HG03565 (cell line): ENCODE data around the gene PRKCZ.

Experiments used
- ATAC-seq: cut with Tn5 transposase; IDR thresholded peaks from one replicate; pipeline ENCODE4 v1.9.1; 2021; ENCODE audit warnings: mild to moderate bottlenecking, moderate library complexity; ENCODE audit not compliant: unreplicated experiment

Gene PRKCZ

DNA sequence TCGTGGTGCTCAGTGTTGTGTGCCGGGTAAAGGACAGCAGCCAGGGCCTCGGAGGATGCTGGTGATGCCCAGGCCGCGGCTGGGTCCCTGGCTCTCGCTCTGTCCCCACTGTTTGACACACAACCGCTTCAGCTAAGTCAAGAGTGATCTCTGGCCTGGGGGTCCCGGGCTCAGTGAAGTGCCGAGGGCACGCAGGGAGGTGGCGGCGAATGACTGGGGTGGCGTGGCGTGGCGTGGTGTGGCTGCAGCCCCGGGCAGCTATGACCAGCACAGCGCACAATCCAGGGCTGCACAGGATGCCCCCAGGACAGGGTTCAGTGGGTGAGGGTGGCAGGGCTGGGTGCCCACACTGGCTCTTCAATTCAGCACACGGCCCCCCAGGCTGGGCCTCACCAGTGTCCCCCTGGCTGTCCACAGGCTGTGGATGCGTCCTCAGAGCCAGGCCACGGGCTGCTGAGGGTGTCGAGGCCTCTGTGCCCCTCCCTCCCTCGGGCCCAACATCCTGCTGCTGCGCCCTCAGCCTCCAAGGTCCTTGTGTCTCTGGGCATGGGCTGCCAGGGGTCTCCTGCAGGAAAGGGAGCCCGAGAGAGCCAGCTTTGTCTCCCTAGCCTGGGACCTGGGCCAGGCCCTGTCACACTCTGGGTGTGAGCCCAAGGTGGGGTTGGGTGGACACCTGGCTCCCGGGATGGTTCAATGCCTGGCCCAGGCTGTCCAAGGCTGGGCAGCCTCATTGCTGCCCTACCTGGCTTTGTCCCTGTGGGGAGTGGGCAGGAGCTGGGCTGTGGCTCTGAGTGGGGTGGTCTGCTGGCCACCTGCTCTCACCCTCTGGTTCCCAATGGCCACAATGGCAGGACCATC lies 165.9 kb downstream of the PRKCZ start:
- no peak for ATAC-seq

DNA sequence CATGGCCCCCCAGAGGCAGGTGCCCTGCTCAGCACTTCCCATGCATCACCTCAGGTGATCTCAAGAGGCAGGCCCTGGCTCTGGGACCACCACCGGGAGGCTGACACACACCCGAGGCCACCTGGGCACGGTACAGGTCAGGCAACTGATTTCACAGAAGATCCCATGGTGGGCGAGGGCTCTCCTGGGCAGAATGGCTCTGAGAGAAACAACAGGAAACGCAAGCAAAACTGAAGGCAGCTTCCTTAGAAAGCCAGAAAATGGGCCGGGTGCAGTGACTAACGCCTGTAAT lies 166.5 kb downstream of the PRKCZ start:
- no peak for ATAC-seq

DNA sequence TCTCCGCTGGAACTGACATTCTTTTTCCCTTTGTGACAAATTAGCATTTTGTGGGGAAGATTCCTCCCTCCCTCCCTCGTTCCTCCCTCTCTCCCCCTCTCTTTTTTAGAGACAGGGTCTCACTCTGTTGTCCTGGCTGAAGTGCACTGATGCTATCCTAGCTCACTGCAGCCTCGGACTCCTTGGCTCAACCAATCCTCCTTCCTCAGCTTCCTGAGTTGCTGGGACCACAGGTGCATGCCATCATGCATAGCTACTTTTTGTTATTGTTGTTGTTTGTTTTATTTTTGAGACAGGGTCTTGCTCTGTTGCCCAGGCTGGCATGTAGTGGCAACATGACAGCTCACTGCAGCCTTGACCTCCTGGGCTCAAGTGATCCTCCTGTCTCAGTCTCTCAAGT lies 171.1 kb downstream of the PRKCZ start:
- no peak for ATAC-seq

DNA sequence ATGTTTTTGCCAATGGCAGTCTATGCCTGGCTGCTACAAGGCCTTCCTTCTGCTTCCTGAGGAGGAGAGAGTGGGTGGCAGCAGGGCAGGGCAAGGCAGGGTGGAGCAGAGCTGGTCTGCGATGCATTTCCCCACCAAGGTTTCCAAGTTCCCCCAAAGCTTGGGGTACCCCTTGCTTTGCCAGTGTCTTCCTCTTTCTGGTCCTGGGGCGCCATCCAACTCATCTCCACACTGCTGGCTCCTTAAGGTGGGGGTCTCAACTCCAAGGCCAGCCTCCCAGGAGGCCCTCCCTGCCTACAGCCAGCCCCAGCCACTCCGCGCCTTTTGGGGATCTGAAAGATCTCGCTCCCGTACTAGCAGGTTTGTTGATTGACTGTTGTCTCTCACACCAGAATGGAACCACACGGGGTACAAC lies 174.0 kb downstream of the PRKCZ start:
- no peak for ATAC-seq

DNA sequence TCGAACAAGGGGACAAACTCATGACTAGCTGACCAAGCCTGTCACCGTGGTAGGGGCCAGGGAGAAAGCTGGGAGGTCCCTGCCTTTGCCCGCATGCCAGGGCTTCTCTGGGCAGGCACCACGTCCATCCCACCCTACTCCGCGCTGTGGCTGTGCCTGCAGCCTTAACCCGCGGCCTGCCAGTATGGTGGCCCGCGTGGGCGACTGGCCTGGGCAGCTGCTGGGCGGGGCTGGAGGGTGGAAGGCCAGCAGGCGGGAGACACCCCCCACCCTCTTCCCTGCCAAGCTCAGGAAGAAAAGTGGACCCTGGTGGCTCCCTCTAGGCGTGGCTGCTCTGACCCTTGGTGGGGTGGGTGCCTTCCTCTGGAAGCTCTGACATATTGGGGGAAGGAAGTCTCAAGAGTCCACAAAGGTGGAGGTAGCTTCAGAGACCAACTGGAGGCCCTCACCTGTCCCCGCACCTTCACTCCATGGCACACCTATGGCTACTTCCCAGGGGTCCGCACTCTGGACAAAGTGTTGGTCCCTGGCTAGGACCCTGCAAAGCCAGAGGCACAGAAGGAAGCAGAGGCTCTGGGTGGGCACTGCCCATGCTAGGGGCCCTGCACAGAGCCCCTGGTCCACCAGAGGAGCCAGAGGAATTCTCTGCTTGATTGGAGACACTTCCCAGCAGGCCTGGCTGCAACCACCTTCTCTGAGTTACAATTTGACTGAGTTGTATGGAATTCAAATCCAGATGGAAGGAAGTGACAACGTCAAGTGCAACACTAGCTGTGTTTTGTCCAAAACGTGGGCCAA lies 174.6 kb downstream of the PRKCZ start:
- ATAC-seq: no peak

DNA sequence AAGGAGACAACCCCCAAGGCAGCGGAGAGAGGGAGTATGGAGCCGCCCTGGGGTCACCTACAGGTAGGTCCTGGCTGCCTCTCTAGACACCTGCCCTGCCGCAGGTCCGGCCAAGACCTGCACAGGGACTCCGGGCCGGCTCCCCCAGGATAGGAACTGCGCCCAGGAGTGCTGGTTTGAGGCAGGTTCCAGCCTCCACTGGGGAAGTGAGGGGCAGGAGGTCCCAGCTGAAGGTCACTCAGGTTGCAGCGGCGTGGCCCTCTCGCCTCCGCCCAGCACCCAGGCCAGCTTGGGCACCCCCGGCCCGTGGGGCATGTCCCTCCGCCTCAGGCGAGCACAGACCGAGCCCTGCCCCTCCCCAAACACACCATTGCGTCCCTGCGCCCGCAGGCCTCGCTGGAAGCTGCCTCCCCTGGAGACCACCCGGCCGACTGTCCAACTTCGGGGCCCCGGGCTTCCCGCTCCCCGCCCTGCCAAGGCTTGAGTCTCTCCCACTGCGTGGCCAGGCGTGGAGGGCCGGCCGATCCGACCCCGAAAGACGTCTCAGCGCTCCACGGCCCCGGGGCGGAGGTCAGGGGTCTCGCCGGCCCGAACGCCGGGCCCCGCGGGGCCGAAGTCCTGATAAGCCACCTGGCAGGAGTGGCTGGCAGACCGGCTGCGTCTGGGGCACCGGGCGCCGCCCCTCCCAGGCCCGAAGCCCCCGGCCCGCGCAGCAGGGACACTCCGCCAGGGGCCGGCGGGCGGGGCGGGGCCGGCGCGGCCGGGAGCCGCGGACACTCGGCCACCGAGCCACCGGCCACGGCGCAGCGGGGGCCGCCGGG lies 176.5 kb downstream of the PRKCZ start:
- ATAC-seq: peak; percentile 7

DNA sequence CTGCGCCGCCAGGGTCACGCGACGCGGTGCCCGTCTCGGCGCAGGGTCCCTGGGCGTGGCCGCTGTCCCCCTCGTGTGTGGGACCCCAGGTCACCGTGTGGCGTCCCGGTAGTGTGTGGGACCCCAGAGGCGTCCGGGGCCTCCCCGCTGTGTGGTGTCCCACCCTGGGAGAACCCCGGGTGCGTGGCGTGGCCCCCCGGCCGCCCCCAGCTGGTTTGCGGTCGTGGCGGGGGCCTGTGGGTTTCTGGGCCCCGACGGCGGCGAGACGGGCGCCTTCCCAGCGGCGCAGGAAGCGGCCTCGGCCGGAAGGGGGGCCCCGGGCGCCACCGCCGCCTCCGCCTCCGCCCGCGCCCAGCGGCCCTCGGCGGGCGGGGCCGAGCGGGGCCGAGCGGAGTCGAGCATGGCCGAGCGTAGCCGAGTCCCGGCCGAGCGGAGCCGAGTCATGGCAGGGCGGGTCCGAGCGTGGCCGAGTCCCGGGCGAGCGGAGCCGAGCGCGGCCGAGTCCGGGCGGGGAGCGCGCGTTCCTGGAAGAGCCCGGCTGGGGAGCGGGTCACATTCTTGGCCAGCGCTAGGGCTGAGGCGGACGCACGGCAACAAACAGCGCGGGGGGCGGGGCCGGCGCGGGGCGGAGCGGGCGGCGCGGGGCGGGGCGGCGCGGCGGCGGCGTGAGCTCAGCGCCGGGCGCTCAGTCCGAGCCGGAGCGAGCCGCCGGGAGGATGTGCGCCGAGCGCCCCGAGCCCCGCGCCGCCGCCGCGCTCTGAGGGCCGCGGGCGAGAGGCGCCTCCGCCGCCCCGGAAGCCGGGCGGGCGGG lies 177.3 kb downstream of the PRKCZ start:
- ATAC-seq: peak; percentile 84

DNA sequence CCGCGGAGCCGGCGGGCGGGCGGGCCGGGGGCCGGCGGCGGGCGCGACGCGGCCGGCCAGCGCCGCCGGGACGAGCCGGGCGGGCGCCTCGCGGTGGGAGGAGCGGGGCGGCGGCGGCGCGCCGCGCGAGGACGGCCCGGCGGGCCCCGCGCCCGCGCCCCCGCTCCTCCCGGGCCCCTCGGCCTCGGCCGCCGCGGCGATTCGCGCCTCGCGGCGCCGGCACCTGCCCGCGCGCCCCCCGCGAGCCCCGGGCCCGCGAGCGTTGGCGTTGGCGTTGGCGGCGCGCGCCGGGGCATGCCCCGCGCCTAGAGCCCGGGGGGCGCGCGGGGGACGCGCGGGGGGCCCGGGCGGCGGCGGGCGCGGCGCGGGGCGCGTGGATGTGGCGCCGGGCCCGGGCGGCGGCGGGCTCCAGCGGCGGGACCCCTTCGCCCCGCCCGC lies 178.0 kb downstream of the PRKCZ start, which contains the start of gene SKI:
SKI (plus strand) TSS at position 163 of the 438 bp plus-strand sequence. CDS start 448 bp downstream, outside the sequence.
- ATAC-seq: no peak

DNA sequence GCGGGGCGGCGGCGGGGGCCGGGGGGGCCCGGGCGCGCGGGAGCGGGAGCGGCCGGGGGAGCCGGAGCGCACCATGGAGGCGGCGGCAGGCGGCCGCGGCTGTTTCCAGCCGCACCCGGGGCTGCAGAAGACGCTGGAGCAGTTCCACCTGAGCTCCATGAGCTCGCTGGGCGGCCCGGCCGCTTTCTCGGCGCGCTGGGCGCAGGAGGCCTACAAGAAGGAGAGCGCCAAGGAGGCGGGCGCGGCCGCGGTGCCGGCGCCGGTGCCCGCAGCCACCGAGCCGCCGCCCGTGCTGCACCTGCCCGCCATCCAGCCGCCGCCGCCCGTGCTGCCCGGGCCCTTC lies 178.5 kb downstream of the PRKCZ start:
- ATAC-seq: no peak

DNA sequence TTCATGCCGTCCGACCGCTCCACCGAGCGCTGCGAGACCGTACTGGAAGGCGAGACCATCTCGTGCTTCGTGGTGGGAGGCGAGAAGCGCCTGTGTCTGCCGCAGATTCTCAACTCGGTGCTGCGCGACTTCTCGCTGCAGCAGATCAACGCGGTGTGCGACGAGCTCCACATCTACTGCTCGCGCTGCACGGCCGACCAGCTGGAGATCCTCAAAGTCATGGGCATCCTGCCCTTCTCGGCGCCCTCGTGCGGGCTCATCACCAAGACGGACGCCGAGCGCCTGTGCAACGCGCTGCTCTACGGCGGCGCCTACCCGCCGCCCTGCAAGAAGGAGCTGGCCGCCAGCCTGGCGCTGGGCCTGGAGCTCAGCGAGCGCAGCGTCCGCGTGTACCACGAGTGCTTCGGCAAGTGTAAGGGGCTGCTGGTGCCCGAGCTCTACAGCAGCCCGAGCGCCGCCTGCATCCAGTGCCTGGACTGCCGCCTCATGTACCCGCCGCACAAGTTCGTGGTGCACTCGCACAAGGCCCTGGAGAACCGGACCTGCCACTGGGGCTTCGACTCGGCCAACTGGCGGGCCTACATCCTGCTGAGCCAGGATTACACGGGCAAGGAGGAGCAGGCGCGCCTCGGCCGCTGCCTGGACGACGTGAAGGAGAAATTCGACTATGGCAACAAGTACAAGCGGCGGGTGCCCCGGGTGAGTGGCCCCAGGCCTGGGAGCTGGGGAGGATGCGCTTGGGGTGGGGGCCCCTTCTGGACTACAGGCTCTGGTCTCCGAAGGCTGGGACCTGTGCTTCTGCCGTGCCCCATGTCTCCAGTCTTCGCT lies 179.0 kb downstream of the PRKCZ start:
- ATAC-seq: no peak

DNA sequence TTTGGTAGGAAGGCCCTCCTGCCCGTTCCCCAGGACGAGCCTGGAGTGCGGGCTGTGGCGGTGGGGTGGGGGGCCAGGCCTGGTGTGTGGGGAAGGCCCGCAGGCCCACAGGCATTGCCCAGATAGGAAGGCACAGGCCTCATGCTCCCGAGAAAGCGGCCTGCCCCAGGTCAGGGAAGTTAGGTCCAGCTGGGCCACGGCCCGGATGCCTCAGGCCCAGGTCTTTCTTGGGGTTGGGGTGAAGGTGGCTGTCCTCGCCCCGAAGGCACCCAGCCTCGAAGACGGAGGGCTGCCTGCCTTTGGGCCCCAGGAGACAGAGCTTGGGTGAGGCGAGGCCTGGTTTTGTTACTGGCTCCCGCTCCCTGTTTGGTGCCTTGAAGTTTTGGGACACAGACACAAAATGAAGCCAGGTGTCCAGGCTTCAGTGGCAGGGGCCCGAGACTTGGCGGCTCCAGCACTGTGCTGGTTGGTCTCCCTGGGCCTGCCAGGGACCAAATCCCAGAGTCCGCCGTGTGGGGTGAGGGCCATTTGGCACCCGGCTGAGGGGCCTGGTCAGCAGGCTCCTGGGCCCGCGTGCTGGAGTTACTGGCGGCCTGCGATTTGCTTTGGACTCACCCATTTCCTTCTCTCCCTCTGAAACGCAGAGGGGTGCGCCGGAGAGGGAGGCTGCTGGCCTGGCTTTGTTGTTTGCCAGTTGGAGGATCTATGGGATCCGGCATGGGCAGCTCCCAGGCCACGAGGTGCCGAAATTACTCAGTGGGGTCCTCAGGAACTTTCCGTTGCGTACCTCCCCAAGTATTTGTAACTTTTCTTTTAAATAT lies 179.9 kb downstream of the PRKCZ start:
- ATAC-seq: no peak

DNA sequence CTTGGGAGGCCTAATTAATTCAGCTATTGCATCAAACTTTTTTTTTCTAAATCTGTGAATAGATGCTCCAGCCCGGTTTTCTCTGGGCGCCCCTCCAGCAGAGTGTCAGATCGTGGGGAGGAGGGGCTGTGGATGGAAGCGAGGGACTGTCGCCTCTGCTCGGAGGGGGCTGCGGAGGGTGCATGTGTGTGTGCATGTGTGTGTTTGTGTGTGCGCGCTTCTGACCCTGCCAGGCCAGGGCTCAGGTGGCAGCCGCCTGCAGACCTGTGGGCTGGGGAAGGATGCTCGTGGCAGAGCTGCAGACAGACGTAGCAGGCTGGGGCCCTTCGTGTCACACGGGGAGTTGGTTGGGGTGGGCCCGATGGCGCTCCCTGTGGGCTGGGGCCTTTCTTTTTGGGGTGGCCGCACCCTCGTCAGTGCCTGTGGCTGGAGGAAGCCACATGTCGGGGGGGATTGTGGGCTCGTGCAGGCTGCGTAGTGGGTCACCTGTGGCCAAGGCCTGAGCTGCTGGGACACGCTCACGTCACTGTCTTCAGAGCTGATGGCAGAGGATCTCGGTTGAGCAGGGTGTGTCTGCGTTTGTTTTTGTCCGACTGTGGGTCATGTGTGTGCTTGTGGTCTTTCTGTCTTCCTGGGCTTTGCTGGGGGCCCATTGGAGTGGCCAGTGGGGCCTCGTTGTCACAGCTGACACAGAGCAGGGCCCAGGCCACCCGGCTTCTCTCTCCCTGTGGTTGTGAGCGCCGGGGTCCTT lies 180.7 kb downstream of the PRKCZ start:
- no peak for ATAC-seq

DNA sequence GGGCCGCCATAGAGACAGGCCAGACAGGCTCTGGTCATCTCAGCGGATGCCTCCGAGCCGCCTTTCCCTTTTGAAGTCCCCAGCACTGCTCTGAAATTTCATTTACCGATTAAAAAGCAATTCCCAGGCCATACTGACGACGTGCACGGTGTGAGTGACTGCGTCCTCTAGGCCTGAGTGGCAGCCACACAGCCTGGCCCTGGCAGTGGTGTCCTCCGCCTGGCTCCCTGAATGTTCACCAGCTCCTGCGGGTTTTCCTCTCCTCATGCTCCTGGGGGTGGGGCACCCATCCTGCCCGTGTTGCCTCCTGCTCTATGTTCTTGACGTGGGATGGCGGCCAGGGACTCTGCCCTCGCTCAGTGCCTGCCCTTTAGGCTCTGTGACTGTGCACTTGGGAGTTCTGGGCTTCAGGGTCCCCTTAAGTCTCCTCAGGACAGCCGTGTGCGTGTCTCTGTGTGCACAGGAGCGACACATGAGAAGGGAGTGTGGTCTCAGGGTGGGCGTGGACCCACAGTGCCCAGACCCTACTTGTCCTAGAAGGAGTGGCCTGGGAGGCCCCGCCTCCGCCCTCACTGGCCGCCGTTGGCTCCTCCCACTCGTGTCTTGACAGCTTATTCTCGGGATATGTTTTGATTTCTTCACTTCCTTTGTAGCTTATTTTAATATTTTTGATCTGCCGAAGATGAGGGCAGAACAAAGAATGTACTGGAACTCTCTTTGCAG lies 181.5 kb downstream of the PRKCZ start:
- ATAC-seq: no peak

DNA sequence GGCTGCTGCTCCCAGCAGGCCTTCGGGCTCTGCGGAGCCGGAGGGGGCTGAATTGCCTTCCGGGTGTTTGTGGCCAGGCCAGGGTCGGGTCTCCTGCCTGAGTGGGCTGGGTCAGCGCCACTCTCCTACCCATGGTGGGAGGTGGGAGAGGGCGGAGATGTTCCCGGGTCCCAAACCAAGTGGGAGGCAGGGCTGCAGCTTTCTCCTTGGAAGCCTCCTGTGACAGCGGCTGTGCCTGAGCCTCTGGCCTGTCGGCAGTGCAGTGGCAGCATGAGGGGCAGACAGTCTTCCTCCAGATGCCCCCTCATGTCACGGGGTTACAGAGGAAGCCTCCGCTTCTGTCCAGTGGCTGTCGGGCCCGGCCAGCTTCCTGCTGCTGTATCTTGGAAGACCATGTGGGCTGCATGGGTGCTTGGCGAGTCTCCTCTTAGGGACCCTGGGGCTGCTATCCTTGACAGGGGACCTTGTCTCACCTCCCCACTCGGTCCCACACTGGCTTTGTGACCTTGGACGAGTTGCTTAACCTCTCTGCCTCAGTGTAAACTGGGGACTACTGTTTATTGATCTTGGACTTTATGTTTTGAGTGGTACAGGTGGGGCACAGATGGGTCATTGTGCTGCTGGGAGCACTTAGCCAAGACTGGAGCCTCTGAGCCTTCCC lies 182.2 kb downstream of the PRKCZ start:
- no peak for ATAC-seq

DNA sequence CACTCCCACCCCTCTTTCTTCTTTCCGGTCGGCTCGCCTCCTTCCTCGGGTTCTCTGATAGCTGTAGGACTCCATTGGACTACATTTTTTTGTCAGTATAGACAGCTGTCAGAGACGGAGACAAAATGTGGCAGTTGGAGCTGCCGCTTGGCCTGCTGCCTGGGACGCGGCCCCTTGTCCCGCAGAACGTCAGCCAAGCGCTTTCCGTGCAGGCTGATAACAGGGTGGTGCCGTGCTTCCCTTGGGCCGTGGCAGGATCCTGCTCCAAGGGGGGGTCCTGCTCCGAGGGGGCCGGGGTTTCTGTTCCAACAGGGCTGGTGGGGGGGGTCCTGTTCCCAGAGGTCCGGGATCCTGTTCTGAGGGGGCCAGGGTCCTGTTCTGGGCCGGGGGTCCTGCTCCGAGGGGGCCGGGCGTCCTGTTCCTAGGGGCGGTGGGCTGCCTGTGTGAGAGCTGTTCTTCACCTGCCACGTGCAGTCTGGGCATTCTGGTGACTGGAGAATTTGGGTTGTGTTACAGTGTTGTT lies 182.8 kb downstream of the PRKCZ start:
- ATAC-seq: no peak

DNA sequence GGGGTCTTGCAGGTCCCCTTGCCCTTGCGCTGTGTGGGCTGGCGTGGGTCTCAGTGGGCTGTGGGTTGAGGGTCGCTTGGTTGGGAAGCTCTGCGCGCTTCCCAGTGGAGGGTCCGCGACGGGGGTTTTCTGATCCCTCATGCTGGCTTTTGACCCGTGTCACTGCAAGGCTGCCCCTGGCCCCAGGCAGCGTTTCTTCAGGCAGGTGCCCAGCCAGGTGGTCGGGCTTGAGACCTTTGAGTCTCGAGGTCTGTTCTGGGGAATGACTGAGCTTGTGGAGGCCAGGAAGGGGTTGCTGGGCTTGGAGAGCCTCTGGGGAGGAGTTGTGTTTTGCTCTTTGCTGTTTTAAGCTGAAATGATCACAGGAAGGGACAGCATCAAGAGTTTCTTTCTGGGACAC lies 183.3 kb downstream of the PRKCZ start:
- ATAC-seq: no peak
